Heart right ventricle (tissue), 16 donors: ENCODE measurements around the gene PFN3. TPM values are rescaled to one million over a fixed set of nuclear protein-coding genes. Genes with fewer than 3 reads are reported as not detected.

Experiments used
- ATAC-seq, 8 donors: fragments of 200-7000 bp; cut with Tn5 transposase; one replicate each; pipeline ENCODE4 v1.9.1; 2020; ENCODE audit warnings: mild to moderate bottlenecking in 8 of 8, moderate library complexity in 8 of 8, moderate number of reproducible peaks in 1 of 8
- DNase-seq, 2 donors: peaks; one replicate each; pipeline ENCODE4 v3.0.0-alpha.2; 2020
- H3K27ac ChIP-seq, 10 donors: fragments of 200-600 bp; sonication (generic) in 2 of 10; one replicate each; pipeline versions ENCODE4 v1.5.0 to v1.8.0; 2020 to 2022; ENCODE audit warnings: mild to moderate bottlenecking in 3 of 10
- H3K27me3 ChIP-seq, 7 donors: fragments of 200-600 bp; one replicate each; pipeline ENCODE4 v1.8.0; 2021 to 2022; ENCODE audit warnings: mild to moderate bottlenecking in 2 of 7
- H3K36me3 ChIP-seq, 9 donors: fragments of 200-600 bp; sonication (generic) in 1 of 9; one replicate each; pipeline versions ENCODE4 v1.5.0 to v1.8.0; 2020 to 2022; ENCODE audit warnings: mild to moderate bottlenecking in 2 of 9
- H3K4me1 ChIP-seq, 9 donors: fragments of 200-600 bp; sonication (generic) in 1 of 9; one replicate each; pipeline versions ENCODE4 v1.5.0 to v1.8.0; 2020 to 2022; ENCODE audit warnings: mild to moderate bottlenecking in 4 of 9
- H3K4me3 ChIP-seq, 10 donors: fragments of 200-600 bp; sonication (generic) in 2 of 10; one replicate each; pipeline versions ENCODE4 v1.5.0 to v1.8.0; 2020 to 2022; ENCODE audit warnings: mild to moderate bottlenecking in 7 of 10, moderate library complexity in 2 of 10
- H3K9me3 ChIP-seq, 11 donors: fragments of 200-600 bp in 10 of 11; sonication (generic) in 2 of 11; one replicate each; pipeline versions ENCODE4 v1.5.0 to v1.8.0; 2013 to 2022; ENCODE audit warnings: mild to moderate bottlenecking in 2 of 11, control low read depth in 1 of 11, moderate library complexity in 1 of 11
- WGBS, 2 donors: extraction: QIAGEN DNeasy Blood & Tissue Kit; methylation state at CpG; one replicate each; pipeline ENCODE4 v1.1.7; 2013; ENCODE audit warnings: inconsistent platforms in 1 of 2; 5-methylcytosine and 5-hydroxymethylcytosine counted together
- intact Hi-C, 10 donors: fragments of 100-400 bp; cut with DNase I; formaldehyde crosslinking; loops; one replicate each; pipeline versions ENCODE4 v1.11.1 to v1.14.2; 2022
- polyA plus RNA-seq, 2 donors: library from polyadenylated mRNA; stranded (reverse); fragments of 200-250 nt; gene quantifications; one replicate each; pipeline ENCODE4 v1.2.3, GENCODE V29; 2013
- total RNA-seq, 10 donors: library from RNA; stranded (reverse); fragmentation: NEBNext Ultra II Directional in 3 of 10; extraction: Animal tissue kit (Norgen Biotek cat#: 25700) in 3 of 10; gene quantifications; one replicate each; pipeline versions ENCODE4 v1.2.1 to v1.2.4, GENCODE V29; 2021 to 2023
- TF ChIP-seq, protein P1 (sequence below), 9 donors: fragments of 200-600 bp; sonication (generic) in 2 of 9; IDR thresholded peaks; one replicate each; pipeline versions ENCODE4 v1.5.0 to v1.8.0; 2021 to 2022; ENCODE audit warnings: antibody characterized with exemption in 9 of 9, mild to moderate bottlenecking in 5 of 9, moderate library complexity in 1 of 9
- donor health status: Arrhythmogenic right ventricular cardiomyopathy.
- donor health status: ischemic (EF 13 %, LVEDD 7.1; RV severe dilation, severe dysfunction).
- donor health status: healthy with polysubstance abuse.
- donor health status: DM: no; HTN: yes; CAD: no.
- donor health status: DM: no; HTN: no; CAD: no.
- donor health status: ischemic (EF 25% LVEDD 6.9; RV normal size, moderate dysfunction).
- donor health status: ischemic (EF 25% LVEDD 5.7; RV mildly dilated, moderate dysfunction).
- donor health status: healthy.
- donor health status: DM: yes; HTN: yes; CAD: no.
- donor health status: Ischemic cardiomyopathy.
- donor health status: ischemic (EF 35%, LVEDD 5.7; RV mildly dilated, moderate dysfunction).
- donor health status: nonischemic (EF 11% LVEDD 7.7; RV severe dilation, severe dysfunction).
- donor health status: DM: yes; HTN: yes; CAD: no.
- donor health status: PGD.
- donor health status: ischemic (EF 29% LVEDD 5.4; RV normal size, mild dysfunction).
- donor health status: nonischemic (EF 23%, LVEDD 6.1; RV moderate dilation, normal function).

PFN3 gene
- total and polyA plus RNA-seq, 12 donors, result not detected

DNA sequence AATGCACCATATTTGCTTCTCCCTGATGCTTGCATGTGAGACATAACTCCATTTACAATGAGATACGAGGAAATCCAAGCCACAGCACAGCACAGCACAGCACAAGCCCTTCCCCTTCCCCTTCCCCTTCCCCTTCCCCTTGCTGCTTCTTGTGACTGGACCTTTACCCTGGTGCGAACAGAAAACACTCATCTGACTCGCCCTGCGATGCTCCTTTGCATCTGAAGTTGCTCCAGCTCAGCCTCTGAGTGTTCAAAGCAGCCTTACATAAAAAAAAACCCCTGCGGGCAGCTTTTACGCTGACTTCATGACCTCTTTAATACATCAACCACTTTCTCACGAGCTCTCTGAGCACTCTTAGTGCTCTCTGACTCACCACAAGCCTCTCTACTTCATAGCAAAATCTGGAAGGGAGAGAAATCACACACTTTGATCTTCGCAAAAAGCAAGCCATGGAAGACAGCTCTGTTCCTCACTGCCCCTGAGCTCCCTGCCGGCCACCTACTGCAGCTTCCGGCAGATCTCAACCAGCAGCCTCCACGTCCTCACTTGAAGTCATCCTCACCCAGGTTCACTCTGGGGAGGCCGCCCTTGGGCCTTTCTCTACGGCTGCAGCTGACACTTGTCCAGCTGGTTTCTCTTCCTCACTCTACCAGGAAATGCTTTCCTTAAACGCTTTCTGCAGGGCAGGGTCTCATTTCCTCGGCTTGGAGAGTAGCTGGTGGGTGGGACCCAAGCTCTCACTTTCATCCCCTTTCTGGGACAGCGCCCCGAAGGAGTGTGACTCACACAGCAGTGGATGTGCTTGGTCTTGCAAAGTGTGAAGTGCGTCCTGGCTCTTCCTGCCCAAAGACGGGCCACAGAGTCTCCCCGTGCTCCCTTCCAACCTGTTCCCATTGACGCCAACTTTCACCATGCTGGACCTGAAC lies 11.0 kb downstream of the PFN3 start:
- no peak overlapping the region for H3K4me3 ChIP-seq
- 33 to 37% methylated on average over 21 of the region's 21 CpGs for WGBS, 2 donors
- H3K27ac ChIP-seq, result peak overlapping the region in 1 of 10 donors; percentile 61
- intact Hi-C loops, result loop anchor here (1.0 to 10.0 kb wide), 11 partner anchors 63 to 275 kb away; no protein-coding TSS in a partner anchor
- DNase-seq, result no peak
- ATAC-seq, result peak in 7 of 8 donors; percentile 14 to 41 (median 31)
- TF ChIP-seq, protein P1, sequence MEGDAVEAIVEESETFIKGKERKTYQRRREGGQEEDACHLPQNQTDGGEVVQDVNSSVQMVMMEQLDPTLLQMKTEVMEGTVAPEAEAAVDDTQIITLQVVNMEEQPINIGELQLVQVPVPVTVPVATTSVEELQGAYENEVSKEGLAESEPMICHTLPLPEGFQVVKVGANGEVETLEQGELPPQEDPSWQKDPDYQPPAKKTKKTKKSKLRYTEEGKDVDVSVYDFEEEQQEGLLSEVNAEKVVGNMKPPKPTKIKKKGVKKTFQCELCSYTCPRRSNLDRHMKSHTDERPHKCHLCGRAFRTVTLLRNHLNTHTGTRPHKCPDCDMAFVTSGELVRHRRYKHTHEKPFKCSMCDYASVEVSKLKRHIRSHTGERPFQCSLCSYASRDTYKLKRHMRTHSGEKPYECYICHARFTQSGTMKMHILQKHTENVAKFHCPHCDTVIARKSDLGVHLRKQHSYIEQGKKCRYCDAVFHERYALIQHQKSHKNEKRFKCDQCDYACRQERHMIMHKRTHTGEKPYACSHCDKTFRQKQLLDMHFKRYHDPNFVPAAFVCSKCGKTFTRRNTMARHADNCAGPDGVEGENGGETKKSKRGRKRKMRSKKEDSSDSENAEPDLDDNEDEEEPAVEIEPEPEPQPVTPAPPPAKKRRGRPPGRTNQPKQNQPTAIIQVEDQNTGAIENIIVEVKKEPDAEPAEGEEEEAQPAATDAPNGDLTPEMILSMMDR (IDR thresholded peaks at IDR 0.05), result no peak
- peaks cover 0 to 30% (median 0%) of the 10 kb centered on the region in 9 donors for H3K4me1 ChIP-seq
- peaks cover 0 to 40% (median 12%) of the 10 kb centered on the region in 7 donors for H3K27me3 ChIP-seq
- no peaks in the 10 kb centered on the region for H3K36me3 ChIP-seq
- H3K9me3 ChIP-seq, result no peaks in the 10 kb centered on the region

DNA sequence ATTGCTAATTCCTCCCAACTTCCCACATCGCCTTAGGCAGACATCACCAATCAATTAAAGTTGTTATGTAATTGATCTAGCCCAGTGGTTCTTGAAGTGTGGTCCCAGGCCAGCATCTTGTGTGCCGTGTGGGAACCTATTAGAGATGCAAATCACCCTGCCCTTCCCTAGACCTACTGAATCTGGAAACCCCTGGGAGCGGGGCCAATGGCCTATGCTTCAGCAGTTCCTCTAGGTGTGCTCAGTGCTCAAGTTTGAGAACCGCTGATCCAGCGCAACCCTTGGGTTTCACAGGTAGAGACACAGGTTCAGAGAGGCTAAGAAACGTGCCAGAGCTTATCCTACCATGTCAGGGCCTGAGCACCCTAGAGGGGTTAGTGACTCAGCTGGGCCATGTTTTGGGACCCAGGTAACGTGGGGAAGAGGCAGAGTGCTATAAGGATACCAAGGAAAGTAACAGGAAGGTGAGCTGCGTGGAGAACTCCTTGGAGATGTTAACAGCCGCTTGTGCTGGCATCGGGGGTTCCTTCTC lies 11.9 kb downstream of the PFN3 start:
- Histone ChIP-seq H3K27me3 (peaks cover 0 to 42% (median 14%) of the 10 kb centered on the region in 7 donors), H3K27ac (peak overlapping the region in 1 of 10 donors; percentile 31), H3K36me3 (no peaks in the 10 kb centered on the region), H3K9me3 (no peaks in the 10 kb centered on the region), H3K4me3 (no peak overlapping the region), H3K4me1 (peaks cover 0 to 30% (median 0%) of the 10 kb centered on the region in 9 donors)
- DNase-seq (no peak), ATAC-seq (no peak)
- WGBS, 2 donors, result 88% methylated on average over 10 of the region's 10 CpGs
- TF ChIP-seq, protein P1 (IDR thresholded peaks at IDR 0.05), result no peak
- intact Hi-C loops, result loop anchor here in 4 of 10 donors (5.0 to 10.0 kb wide), 3 partner anchors 71 to 274 kb away; no protein-coding TSS in a partner anchor

DNA sequence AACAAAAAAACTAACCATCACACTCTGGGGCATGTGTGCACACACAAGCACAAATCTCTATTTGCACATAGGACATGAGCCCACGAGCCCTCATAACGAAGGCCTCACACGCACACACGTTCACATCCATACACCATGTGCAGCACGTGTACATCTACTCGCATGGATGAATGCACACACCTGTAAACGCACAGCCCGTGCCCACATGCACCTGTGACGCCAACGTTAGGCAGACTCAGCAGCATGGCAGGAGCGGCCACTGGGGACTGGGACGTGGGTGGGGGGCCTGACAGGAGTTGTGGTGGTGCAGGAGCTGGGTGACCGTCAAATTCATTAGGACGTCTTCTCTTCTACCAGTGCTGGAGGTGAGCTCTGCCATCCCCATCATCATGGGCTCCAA lies 13.1 kb downstream of the PFN3 start:
- Histone ChIP-seq H3K36me3 (no peaks in the 10 kb centered on the region), H3K4me3 (no peak overlapping the region), H3K27me3 (peaks cover 0 to 46% (median 18%) of the 10 kb centered on the region in 7 donors), H3K4me1 (peaks cover 0 to 26% (median 0%) of the 10 kb centered on the region in 9 donors), H3K27ac (no peak overlapping the region), H3K9me3 (no peaks in the 10 kb centered on the region)
- intact Hi-C loops, result loop anchor here in 4 of 10 donors (5.0 to 10.0 kb wide), 3 partner anchors 70 to 273 kb away; no protein-coding TSS in a partner anchor
- no peak for ATAC-seq
- WGBS, 2 donors, result 84 to 87% methylated on average over 14 of the region's 14 CpGs
- TF ChIP-seq, protein P1 (IDR thresholded peaks at IDR 0.05), result no peak
- DNase-seq, result no peak

DNA sequence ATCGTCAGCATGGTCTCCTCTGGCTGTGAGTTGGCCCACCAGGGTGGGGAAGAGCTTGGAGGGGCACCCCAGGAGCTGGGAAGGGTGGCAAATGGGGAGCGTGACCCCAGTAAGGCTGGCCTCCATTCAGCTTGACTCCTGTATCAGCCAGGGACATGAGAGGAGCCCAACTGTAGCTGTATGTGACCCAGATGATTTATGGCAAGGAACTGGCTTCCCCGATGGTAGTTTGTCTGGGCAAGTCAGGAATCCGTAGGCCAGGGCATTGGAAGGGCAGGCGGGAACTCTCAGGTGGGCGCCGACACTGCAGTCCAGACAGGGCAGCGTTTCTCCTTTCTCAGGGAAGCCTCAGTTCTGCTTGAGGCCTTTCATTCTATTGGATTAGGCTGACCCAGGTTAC lies 13.9 kb downstream of the PFN3 start:
- intact Hi-C loops, result loop anchor here in 4 of 10 donors (5.0 to 10.0 kb wide), 3 partner anchors 69 to 272 kb away; no protein-coding TSS in a partner anchor
- peaks cover 0 to 50% (median 18%) of the 10 kb centered on the region in 7 donors for H3K27me3 ChIP-seq
- H3K9me3 ChIP-seq, result no peaks in the 10 kb centered on the region
- no peak overlapping the region for H3K27ac ChIP-seq
- 89 to 91% methylated on average over 8 of the region's 8 CpGs for WGBS, 2 donors
- TF ChIP-seq, protein P1 (IDR thresholded peaks at IDR 0.05), result no peak
- no peak for ATAC-seq
- H3K4me1 ChIP-seq, result peaks cover 0 to 26% (median 0%) of the 10 kb centered on the region in 9 donors
- no peak for DNase-seq
- no peaks in the 10 kb centered on the region for H3K36me3 ChIP-seq
- H3K4me3 ChIP-seq, result no peak overlapping the region
